GM19043 (cell line): ENCODE results near the gene ARNT2.

Experiments used
- ATAC-seq: cut with Tn5 transposase; IDR thresholded peaks from one replicate; pipeline ENCODE4 v1.9.1; 2021; ENCODE audit warnings: low read depth; ENCODE audit not compliant: unreplicated experiment

The ARNT2 gene

DNA sequence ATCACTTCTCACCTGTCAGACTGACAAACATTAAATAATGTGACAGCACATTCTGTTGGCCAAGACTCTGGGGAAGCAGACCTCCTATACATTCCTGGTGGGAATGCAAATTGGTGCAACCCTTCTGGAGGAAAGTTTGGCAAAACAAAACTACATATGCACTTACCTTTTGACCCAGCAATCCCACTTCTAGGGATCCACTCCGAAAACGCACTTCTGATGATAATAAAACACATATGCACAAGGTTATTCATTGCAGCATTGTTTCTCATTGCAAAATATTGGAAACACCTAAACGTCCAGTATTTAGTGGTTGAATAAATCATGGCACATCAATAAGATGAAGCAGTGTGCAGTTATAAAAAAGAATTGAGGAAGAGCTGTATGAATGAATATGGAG is 145.5 kb downstream of the ARNT2 start:
- ATAC-seq = no peak

GRCh38 chr15:80550219-80550907 is 146.2 kb downstream of the ARNT2 start:
- no peak for ATAC-seq

DNA sequence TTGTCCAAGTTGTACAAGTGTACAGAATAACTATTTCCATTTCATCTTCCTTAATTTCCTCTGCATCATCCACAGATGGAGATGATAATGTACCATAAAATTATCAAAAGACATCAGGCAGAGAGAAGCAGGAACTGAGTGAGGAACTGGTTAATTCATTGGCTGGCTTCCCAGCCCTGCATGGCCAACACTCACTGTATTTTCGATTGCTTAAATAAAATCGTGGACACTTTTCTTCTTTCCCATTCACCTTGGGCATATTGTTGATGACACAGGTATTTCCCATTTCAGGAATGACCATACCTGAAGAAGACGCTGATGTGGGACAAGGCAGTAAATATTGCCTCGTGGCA is 146.7 kb downstream of the ARNT2 start:
- ATAC-seq = no peak

- ATAC-seq = no peak
Measured at GRCh38 chr15:80551348-80551747, 147.2 kb downstream of the ARNT2 start.

DNA sequence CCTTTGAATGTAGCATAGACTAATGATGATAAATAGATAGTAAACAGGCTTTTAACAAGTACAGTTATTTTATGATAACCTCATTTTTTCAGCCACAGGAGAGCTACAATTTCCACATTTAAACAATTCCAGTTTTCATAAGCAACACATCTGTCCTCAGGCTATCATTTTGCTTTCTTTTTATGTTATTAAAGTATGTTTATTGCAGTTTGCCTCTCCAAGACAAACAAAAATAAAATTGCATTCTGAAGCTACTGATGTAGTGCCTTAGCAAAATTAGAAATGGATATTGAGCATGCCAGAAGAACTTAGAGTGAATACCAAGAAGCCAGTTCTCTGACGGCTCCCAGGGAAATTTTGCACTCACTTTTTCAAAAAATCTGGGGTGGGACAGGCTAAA is 150.4 kb downstream of the ARNT2 start:
- no peak for ATAC-seq

GRCh38 chr15:80556694-80557367 is 152.6 kb downstream of the ARNT2 start:
- no peak for ATAC-seq

DNA sequence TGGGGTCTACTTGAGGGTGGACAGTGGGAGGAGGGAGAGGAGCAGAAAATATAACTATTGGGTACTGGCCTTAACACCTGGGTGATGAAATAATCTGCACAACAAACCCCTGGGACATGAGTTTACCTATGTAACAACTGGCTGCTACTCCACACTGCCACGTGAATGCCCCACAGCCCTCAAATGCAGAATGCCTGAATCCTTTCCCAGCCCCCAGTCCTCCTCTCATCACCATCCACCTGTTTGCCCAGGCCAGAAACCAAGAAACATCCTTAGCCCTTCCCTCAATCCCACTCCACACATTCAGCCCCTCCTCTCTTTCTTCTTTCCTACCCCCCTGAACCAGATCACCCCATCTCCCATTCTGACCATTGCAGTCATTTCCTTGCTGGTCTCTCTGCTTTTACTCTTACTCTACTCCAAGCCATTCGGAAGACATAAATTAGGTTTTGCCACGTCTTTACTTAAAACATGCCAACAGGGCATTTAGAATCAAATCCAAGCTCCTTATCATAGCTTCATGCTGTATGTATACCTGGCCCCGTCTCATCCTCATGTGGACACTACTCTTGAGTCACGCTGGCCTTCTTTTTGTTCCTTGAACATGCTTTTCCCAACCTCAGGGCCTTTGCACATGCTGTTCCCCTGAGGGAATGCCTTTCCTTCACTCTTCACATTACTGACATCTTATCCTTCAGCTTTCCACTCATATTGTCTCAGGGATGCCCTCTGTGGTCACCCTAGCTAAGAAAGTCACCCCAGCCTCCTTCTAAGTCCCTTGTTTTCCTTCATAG is 153.5 kb downstream of the ARNT2 start:
- ATAC-seq = no peak

GRCh38 chr15:80558631-80559319 is 154.6 kb downstream of the ARNT2 start:
- ATAC-seq = no peak

DNA sequence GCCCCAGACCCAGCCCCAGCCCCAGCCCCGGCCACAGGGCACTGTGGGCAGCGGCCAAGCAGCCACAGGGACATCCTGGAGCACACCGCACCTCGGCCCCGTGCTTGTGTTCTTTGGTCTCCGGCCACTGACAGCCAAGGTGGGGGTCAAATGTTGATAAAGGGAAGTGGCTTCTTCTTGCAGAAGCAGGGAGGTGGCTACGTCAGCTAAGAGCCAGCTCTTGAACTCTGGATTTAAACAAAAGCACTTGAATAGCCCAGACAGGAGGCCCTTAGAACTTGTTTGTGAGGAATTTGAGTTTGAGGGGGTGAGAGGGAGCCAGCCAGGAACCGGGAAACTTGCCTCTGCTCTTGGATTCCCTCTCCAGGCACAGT is 155.1 kb downstream of the ARNT2 start:
- ATAC-seq = no peak

DNA sequence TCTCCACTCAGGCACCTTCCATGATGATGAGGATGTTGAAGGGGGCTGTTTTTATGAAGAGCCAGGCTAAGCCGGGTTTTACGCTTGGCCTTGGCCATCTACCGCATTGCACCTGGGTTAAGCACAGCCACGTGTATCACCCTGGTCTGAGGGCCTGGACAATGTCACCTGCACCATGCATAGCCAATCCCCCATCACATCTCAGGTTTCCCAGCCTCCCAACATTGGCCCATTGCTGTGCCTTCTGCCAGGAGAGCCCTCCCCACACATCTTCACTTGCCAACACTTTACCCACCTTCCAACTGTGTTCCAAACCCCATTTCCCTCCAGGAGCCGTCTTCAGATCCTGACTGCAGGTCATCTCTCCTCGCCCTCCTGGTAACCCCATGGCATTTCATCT is 155.6 kb downstream of the ARNT2 start:
- ATAC-seq = no peak

GRCh38 chr15:80560601-80561400 is 156.6 kb downstream of the ARNT2 start:
- ATAC-seq = no peak

DNA sequence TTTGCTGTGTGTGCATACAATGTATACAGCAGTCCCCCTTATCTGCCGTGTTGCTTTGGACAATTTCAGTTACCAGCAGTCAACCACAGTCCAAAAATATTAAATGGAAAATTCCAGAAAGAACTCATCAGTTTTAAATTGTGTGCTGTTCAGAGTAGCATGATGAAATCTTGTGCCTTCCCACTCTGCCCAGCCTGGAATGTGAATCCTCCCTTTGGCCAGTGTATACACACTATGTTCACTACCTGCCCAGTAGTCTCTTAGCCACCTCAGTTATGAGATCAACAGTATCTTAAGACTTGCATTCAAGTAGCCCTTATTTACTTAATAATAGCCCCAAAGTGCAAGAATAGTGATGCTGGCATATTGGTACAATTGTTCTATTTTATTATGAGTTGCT is 157.3 kb downstream of the ARNT2 start:
- ATAC-seq = no peak

DNA sequence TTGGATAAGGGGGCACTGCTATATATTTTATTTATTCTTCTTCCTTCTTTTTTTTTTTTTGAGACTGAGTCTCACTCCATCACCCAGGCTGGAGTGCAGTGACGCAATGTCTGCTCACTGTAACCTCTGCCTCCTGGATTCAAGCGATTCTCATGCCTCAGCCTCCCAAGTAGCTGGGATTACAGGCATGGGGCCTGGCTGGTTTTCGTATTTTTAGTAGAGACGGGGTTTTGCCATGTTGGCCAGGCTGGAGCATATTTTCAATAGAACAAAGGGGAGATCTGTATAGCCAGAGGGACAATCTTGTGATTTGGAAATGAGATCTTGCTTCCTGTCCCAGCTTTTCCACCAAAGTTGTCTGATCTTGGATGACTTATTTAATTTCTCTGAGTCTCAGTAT is 157.9 kb downstream of the ARNT2 start:
- no peak for ATAC-seq

GRCh38 chr15:80562846-80563245 is 158.7 kb downstream of the ARNT2 start:
- no peak for ATAC-seq

DNA sequence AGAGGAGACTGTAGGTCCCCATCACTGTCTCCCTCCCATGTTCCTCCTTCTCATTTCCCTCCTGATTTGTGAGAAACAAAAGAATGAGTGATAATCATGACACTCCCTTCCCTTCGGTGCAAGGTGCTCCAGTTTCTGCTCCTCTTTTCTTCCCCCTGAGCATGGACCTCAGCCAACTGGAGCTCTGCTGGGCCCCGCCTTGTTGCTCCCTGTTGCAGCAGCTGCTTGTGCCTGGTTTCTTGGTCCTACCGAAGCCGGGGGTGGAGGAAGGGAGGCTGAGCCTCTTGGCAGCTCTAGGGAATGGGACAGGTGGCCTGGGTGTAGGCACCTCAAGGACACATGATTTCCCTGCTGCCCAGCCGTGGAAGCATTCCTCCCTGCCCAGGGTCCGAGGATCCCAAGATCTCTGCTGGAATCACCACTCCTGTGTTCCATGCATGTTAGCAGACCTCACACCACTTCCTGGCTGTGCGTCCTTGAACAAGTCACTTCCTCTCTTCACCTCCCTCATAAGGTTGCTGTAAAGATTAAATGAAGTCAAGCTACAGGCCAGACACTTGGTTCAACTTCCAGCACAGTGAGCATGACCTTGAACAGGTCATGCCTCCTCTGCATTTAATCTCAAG is 159.3 kb downstream of the ARNT2 start:
- ATAC-seq = no peak

- ATAC-seq = no peak
Measured at GRCh38 chr15:80564056-80564455, 159.9 kb downstream of the ARNT2 start.

DNA sequence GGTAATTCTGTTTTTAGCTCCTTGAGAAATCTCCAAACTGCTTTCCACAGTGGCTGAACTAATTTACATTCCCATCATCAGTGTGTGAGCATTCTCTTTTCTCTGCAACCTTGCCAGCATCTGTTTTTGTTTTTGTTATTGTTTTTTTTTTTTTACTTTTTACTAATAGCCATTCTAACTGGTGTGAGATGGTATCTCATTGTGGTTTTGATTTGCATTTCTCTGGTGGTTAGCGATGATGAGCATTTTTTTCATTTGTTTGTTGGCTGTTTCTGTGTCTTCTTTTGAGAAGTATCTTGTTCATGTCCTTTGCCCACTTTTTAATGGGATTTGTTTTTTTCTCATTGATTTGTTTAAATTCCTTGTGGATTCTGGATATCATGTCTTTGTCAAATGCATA is 161.2 kb downstream of the ARNT2 start:
- ATAC-seq = no peak

- no peak for ATAC-seq
Measured at GRCh38 chr15:80565988-80566387, 161.8 kb downstream of the ARNT2 start.

DNA sequence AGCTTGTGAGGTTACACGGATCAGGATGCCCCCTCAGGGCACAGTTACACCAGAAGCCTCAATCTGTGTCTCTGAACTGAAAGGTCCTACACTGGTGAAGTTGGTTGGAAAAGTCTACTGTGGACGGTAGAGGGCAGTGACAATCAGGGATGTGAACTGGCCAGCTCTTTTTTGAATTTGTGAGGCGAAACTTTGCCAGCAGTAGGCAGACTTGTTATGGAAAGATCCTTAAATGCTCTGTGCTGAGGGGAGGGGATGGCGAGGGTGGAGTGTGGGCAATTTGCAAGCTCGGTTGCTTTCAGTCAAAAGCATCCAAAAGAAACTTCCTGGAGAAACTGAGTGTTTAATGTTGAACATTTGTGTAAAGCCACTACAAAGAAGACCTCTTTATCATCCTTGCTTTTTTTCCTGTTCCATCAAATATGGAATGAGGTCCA is 163.6 kb downstream of the ARNT2 start:
- ATAC-seq = no peak

DNA sequence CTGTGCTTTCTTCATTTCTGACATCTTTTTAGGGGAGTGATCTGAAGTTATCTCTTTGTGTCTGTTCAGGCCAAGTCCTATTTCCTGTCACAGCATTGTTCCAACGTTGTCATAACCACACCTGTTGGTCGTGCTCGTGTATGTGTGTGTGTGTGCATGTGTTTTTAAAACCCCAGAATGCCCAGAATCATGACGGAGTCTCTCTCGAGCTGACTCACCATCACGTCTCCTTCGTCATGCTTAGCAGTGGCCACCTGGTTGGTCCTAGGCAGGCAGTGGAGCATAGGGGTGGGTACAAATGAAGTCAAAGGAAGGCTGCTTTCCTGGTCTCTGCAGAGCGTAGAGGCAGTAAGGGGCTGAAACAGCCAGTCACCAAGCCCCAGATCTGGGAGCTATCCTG is 164.1 kb downstream of the ARNT2 start:
- no peak for ATAC-seq
